ENCODE results near the gene PER1.

- TF ChIP-seq POLR2A (IDR thresholded peaks at IDR 0.05), result no peak
- TF ChIP-seq, protein P1, sequence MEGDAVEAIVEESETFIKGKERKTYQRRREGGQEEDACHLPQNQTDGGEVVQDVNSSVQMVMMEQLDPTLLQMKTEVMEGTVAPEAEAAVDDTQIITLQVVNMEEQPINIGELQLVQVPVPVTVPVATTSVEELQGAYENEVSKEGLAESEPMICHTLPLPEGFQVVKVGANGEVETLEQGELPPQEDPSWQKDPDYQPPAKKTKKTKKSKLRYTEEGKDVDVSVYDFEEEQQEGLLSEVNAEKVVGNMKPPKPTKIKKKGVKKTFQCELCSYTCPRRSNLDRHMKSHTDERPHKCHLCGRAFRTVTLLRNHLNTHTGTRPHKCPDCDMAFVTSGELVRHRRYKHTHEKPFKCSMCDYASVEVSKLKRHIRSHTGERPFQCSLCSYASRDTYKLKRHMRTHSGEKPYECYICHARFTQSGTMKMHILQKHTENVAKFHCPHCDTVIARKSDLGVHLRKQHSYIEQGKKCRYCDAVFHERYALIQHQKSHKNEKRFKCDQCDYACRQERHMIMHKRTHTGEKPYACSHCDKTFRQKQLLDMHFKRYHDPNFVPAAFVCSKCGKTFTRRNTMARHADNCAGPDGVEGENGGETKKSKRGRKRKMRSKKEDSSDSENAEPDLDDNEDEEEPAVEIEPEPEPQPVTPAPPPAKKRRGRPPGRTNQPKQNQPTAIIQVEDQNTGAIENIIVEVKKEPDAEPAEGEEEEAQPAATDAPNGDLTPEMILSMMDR (IDR thresholded peaks at IDR 0.05), result peak in 1 of 4 donors; percentile 15
These were observed 35.5 kb upstream of the PER1 start for GRCh38 chr17:8187517-8188262.
